Measurements from ENCODE around the gene HMMR. TPM values are rescaled to one million over a fixed set of nuclear protein-coding genes. Genes with fewer than 3 reads are reported as not detected.

The HMMR gene
- total RNA-seq, 6 experiments from 2014 or later = 0.11 to 3.0 (median 1.1) TPM

DNA sequence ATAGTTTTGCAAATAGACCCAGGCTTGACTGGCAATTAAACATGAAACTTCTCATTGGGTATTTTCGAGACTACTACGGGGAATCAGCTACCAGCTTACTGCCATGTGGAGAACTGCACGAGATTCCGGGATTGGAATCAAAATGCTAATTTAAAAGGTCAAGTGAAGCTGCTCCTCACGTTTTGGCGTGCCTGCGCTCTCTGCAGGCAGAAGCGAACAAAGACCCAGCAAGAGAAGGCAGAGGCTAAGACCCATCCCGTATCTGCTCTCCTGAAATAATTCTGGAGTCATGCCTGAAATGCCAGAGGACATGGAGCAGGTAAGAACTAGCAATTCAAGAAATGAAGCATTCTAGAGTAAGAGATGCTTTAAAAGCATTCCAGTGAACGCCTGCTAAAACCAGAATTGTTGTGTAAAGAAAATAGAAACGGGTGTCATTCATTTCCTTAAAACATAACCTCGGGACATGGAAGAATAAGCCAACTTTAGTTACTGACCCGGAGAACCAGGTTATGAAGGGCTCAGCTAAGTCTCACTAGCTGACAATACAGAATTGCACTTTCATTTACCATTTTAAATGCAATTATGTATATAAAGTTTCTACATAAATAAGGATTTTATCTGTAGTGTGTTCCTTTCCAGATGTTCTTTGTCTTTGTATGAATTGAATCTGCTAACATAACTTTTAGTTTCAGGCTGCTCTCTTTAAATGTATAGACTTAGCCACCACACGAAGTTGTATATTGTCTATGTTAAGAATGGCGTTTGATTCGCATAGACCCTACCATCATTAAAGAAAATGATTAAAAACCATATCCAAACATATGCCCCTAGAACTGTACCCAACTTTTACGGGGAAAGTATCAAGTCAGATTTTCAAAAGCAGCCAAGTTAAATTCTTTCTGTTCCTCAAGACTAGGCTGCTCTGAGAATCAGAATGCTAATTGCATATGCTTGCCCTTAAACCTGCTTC is 43.0 kb downstream of the HMMR start:
- Histone ChIP-seq H3K9me3 (no peaks in the 10 kb centered on the region), H3K4me3 (peak overlapping the region; percentile 22 to 80 (median 74)), H3K36me3 (no peaks in the 10 kb centered on the region), H3K4me1 (peaks cover 0 to 39% (median 13%) of the 10 kb centered on the region in 4 donors), H3K27me3 (no peaks in the 10 kb centered on the region), H3K27ac (peak overlapping the region; percentile 97 to 99 (median 99))
- DNase-seq (peak; percentile 48 to 78 (median 72)), ATAC-seq (peak; percentile 26 to 56 (median 45))
- intact Hi-C loops (cut with DNase I) = no loop called here
- TF ChIP-seq POLR2A (IDR thresholded peaks at IDR 0.05) = peak; percentile 48
- TF ChIP-seq, protein P1, sequence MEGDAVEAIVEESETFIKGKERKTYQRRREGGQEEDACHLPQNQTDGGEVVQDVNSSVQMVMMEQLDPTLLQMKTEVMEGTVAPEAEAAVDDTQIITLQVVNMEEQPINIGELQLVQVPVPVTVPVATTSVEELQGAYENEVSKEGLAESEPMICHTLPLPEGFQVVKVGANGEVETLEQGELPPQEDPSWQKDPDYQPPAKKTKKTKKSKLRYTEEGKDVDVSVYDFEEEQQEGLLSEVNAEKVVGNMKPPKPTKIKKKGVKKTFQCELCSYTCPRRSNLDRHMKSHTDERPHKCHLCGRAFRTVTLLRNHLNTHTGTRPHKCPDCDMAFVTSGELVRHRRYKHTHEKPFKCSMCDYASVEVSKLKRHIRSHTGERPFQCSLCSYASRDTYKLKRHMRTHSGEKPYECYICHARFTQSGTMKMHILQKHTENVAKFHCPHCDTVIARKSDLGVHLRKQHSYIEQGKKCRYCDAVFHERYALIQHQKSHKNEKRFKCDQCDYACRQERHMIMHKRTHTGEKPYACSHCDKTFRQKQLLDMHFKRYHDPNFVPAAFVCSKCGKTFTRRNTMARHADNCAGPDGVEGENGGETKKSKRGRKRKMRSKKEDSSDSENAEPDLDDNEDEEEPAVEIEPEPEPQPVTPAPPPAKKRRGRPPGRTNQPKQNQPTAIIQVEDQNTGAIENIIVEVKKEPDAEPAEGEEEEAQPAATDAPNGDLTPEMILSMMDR (IDR thresholded peaks at IDR 0.05) = peak in 3 of 4 donors; percentile 24 to 44 (median 40)
- WGBS (ENCODE audit: insufficient coverage, low coverage, low lambda C conversion rate, missing lambda C conversion rate) = 8% methylated on average over 17 of the region's 17 CpGs

DNA sequence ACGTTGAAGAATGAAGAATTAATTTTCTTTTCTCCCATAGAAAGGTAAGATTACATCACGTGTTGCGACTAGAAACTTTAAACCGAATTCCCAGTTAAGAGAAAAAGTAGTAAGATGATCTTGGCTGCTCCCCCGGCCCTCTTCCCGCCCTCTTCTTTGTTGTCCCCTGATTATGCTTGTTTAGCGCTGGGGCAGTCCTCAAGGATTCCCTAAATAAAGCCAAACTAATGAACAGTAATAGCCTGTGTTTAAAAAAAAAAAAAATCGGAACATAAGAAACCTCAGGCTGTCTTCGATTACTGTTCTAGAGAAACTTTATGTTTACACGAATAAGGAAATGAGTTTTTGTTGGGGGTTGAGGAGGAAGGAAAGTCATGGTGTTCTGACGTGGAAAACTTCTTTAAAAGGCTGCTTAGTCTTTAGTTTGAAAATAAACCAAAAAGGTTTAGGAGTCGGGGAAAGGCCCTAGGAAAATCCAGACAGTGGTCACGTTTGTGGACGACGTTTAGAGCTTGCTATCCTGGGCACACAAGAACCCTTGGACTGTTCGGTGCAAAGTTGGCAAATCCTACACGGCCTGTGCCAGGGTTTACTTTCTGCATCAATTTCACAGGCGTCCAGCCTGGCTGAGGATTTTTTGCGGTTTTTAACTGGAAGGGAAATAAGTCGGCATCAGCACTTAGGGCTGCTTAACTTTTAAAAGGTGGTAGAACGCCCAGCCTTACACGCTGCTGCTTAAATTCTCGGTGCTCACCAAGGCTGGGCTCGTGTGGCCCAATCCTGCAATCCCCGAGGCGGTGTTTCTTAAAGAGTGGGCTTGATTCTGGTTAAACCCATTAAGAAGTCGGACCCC is 43.9 kb downstream of the HMMR start:
- intact Hi-C loops (cut with DNase I) = no loop called here
- Histone ChIP-seq H3K27me3 (no peaks in the 10 kb centered on the region), H3K27ac (peak overlapping the region; percentile 97 to 99 (median 99)), H3K9me3 (no peaks in the 10 kb centered on the region), H3K4me3 (peak overlapping the region; percentile 74 to 89 (median 80)), H3K36me3 (no peaks in the 10 kb centered on the region), H3K4me1 (peaks cover 0 to 48% (median 16%) of the 10 kb centered on the region in 4 donors)
- whole genome bisulfite sequencing (ENCODE audit: insufficient coverage, low coverage, low lambda C conversion rate, missing lambda C conversion rate) = 1% methylated on average over 27 of the region's 27 CpGs
- ATAC-seq (peak; percentile 45 to 66 (median 55)), DNase-seq (peak; percentile 45 to 86 (median 76))
- TF ChIP-seq POLR2A (IDR thresholded peaks at IDR 0.05) = peak; percentile 27
- TF ChIP-seq, protein P1 (IDR thresholded peaks at IDR 0.05) = no peak

DNA sequence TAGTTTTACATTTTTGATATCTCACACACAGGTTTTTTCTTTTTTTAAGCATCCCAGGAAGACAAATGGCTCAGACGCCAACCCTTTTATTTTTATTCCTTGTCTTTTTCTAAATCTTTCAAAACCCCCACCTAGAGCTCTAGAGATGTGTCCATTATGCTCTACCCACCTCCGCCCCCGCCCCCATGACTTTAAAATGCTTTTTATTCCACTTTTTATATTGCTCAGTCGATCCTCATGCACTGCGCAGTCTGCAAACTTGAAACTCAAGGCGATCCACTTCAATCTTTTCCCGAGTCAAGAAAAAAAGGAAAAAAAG is 44.6 kb downstream of the HMMR start:
- H3K36me3 ChIP-seq = no peaks in the 10 kb centered on the region
- intact Hi-C loops (cut with DNase I) = no loop called here
- DNase-seq (no peak), ATAC-seq (peak in 1 of 4 donors; percentile 0)
- no peak for TF ChIP-seq POLR2A (IDR thresholded peaks at IDR 0.05)
- TF ChIP-seq, protein P1 (IDR thresholded peaks at IDR 0.05) = no peak
- H3K4me3 ChIP-seq = peak overlapping the region; percentile 74 to 89 (median 80)
- H3K27ac ChIP-seq = peak overlapping the region; percentile 97 to 99 (median 99)
- no peaks in the 10 kb centered on the region for H3K27me3 ChIP-seq
- 1% methylated on average over 7 of the region's 7 CpGs for WGBS (ENCODE audit: insufficient coverage, low coverage, low lambda C conversion rate, missing lambda C conversion rate)
- H3K9me3 ChIP-seq = no peaks in the 10 kb centered on the region
- peaks cover 0 to 55% (median 19%) of the 10 kb centered on the region in 4 donors for H3K4me1 ChIP-seq

DNA sequence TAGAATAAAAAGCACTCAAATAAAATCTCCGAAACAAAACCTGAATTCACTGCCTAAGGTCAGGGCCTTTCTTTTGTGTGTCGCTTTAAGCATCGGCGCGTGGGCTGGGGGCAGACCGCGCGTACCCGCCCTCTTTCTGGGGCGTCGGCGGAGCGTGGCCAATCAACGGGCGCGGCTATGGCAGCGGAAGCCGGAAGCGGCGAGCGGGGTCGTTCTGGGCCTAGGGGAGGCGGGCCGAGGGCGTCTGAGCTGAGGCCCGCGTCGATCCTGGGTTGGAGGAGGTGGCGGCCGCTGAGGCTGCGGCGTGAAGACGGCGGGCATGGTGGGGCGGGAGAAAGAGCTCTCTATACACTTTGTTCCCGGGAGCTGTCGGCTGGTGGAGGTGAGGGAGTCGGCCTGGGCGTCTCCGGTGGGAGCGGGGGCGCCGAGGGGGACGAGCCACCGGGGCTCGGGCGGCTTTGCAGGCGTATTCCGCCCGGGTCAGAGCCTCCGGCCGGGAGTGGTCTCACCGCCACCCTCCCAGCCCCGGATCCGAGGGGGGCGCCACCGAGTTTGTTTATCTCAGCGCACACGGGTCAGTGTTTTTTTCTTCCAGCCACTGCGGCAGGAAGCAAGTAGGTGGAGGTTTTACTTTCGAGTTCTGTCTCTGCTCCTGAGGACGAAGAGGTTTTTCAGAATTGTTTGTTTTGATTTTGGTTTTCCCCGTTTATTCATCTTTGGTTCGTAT is 45.1 kb downstream of the HMMR start, which contains the start of gene MAT2B:
Gene MAT2B, plus strand, starts transcription at position 252 of the 727 bp plus-strand sequence. Its CDS starts 68 bp downstream, at position 320.
- intact Hi-C loops (cut with DNase I) = no loop called here
- 0% methylated on average over 23 of the region's 64 CpGs for WGBS (ENCODE audit: insufficient coverage, low coverage, low lambda C conversion rate, missing lambda C conversion rate)
- no peaks in the 10 kb centered on the region for H3K36me3 ChIP-seq
- peak within 1 kb of the TSS; percentile 74 to 89 (median 80) for H3K4me3 ChIP-seq
- H3K4me1 ChIP-seq = peaks cover 0 to 60% (median 19%) of the 10 kb centered on the region in 4 donors
- ATAC-seq (peak; percentile 85 to 95 (median 90)), DNase-seq (peak; percentile 97 to 98 (median 98))
- peak; percentile 96 for TF ChIP-seq POLR2A (IDR thresholded peaks at IDR 0.05)
- TF ChIP-seq, protein P1 (IDR thresholded peaks at IDR 0.05) = peak; percentile 14 to 49 (median 46)
- no peaks in the 10 kb centered on the region for H3K27me3 ChIP-seq
- peak within 1 kb of the TSS; percentile 97 to 99 (median 99) for H3K27ac ChIP-seq
- no peaks in the 10 kb centered on the region for H3K9me3 ChIP-seq
